ENCODE measurements around the gene SYNDIG1L. TPM values are rescaled to one million over a fixed set of nuclear protein-coding genes. Genes with fewer than 3 reads are reported as not detected.

Gene SYNDIG1L
- total RNA-seq, 1 experiment from 2014 or later, result not detected

DNA sequence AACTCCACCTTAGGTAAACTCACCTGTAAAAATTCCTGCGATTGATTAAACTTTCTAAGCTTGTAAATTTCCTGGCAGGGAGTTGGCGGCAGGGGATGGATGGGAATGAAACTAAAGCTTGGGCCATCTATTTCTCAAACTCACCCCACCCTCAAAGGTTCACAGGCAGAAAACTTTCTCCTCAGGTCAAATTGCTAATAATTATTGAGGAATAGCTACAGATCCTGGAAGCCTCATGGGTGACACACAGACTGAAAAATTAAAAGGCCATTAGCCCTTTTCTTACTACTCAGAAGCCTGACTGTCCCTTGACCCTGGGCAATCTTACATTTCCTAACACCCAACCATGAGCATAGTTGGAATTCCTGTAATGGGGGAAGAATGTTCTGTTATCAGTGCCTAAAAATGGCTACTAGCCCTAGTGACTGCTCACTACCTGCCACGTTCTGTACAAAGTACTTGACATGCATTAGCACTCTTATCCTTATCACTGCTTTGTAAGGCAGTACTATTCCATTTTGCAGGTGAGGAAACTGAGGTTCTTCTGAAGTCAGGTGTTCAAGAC, 12.4 kb upstream of the SYNDIG1L start:
- no peak overlapping the region for H3K9ac ChIP-seq (ENCODE audit: low read length)
- ATAC-seq (no peak), DNase-seq (ENCODE audit: low read depth, low spot score) (no peak)
- no peaks in the 10 kb centered on the region for H4K20me1 ChIP-seq (ENCODE audit: insufficient read depth)
- no peak overlapping the region for H3K4me2 ChIP-seq (ENCODE audit: low read length)
- H3K79me2 ChIP-seq (ENCODE audit: insufficient read depth, low read length), result no peaks in the 10 kb centered on the region
- H3K27me3 ChIP-seq (ENCODE audit: insufficient read depth, low read length), result peaks cover 55% of the 10 kb centered on the region
- TF ChIP-seq SP1 (IDR thresholded peaks at IDR 0.05; ENCODE audit: low read depth) (no peak), YY1 (IDR thresholded peaks at IDR 0.05; ENCODE audit: extremely low read depth, insufficient replicate concordance, low read depth, low read length) (no peak), ZNF274 (IDR thresholded peaks at IDR 0.05; ENCODE audit: low read depth, low read length) (no peak), RAD21 (IDR thresholded peaks at IDR 0.05; ENCODE audit: low read depth) (no peak), POLR2AphosphoS5 (IDR thresholded peaks at IDR 0.05; ENCODE audit: low read depth, low read length) (no peak), JUND (IDR thresholded peaks at IDR 0.05) (no peak), SIN3A (IDR thresholded peaks at IDR 0.05; ENCODE audit: low read depth) (no peak), POLR2A (IDR thresholded peaks at IDR 0.05; ENCODE audit: borderline replicate concordance, extremely low read depth, insufficient read depth, insufficient read length) (no peak), TCF7L2 (IDR thresholded peaks at IDR 0.05; ENCODE audit: borderline replicate concordance, extremely low read depth, insufficient read depth, insufficient read length) (no peak)
- TF ChIP-seq, protein P1, sequence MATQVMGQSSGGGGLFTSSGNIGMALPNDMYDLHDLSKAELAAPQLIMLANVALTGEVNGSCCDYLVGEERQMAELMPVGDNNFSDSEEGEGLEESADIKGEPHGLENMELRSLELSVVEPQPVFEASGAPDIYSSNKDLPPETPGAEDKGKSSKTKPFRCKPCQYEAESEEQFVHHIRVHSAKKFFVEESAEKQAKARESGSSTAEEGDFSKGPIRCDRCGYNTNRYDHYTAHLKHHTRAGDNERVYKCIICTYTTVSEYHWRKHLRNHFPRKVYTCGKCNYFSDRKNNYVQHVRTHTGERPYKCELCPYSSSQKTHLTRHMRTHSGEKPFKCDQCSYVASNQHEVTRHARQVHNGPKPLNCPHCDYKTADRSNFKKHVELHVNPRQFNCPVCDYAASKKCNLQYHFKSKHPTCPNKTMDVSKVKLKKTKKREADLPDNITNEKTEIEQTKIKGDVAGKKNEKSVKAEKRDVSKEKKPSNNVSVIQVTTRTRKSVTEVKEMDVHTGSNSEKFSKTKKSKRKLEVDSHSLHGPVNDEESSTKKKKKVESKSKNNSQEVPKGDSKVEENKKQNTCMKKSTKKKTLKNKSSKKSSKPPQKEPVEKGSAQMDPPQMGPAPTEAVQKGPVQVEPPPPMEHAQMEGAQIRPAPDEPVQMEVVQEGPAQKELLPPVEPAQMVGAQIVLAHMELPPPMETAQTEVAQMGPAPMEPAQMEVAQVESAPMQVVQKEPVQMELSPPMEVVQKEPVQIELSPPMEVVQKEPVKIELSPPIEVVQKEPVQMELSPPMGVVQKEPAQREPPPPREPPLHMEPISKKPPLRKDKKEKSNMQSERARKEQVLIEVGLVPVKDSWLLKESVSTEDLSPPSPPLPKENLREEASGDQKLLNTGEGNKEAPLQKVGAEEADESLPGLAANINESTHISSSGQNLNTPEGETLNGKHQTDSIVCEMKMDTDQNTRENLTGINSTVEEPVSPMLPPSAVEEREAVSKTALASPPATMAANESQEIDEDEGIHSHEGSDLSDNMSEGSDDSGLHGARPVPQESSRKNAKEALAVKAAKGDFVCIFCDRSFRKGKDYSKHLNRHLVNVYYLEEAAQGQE (IDR thresholded peaks at IDR 0.05; ENCODE audit: low read depth), result no peak
- RAD21 ChIA-PET (ENCODE audit: low non-redundant PET in 1 of 2, low total read pairs in 2 of 2, uncharacterized antibody in 2 of 2, unreplicated experiment in 2 of 2), result no interaction called here
- intact Hi-C loops (cut with micrococcal nuclease), result no loop called here
- no peaks in the 10 kb centered on the region for H3K4me1 ChIP-seq (ENCODE audit: control insufficient read depth in 1 of 2, insufficient read depth in 2 of 2, low read length in 2 of 2)
- H3K9me2 ChIP-seq (ENCODE audit: insufficient read depth), result no peaks in the 10 kb centered on the region
- no peak overlapping the region for H2AFZ ChIP-seq (ENCODE audit: low read depth, low read length, poor library complexity, severe bottlenecking)
- CTCF ChIA-PET, result no interaction called here
- BruUV-seq (replicated peaks), result no TSS peak
- no peak overlapping the region for H3K27ac ChIP-seq (ENCODE audit: low read depth, low read length)
- H3K4me3 ChIP-seq (replicated peaks in 1 of 2; ENCODE audit: low read depth in 1 of 2, low read length in 2 of 2), result no peak overlapping the region
- POLR2A ChIA-PET, result no interaction called here
- H3K9me3 ChIP-seq (ENCODE audit: control insufficient read depth in 1 of 2, insufficient read depth in 1 of 2, low read depth in 1 of 2, low read length in 2 of 2), result no peaks in the 10 kb centered on the region
- H3K36me3 ChIP-seq (ENCODE audit: control insufficient read depth in 1 of 2, insufficient read depth in 2 of 2, low read length in 2 of 2), result no peaks in the 10 kb centered on the region
